Keratinocyte (primary cell): ENCODE measurements around the gene OTOP1. TPM values are rescaled to one million over a fixed set of nuclear protein-coding genes. Genes with fewer than 3 reads are reported as not detected.
A peak's percentile ranks its signal among the peaks of the same experiment; 100 is the strongest.

Experiments
- DNase-seq: peaks from one replicate; pipeline ENCODE4 v3.0.0-alpha.2; 2011; ENCODE audit warnings: low read depth, missing footprints, low spot score
- FAIRE-seq: peaks from 2 replicates; lab custom pipeline; 2011; peaks lifted over from hg19 to GRCh38; lab: Jason Lieb, UNC
- H2AFZ ChIP-seq: 2 replicates; pipeline ENCODE4 v1.6.0; 2012; ENCODE audit warnings: low read length, control low read depth, inconsistent platforms; ENCODE audit not compliant: control insufficient read depth
- H3K27ac ChIP-seq: 2 replicates; pipeline ENCODE4 v1.5.1; 2011; ENCODE audit warnings: low read length; ENCODE audit not compliant: control insufficient read depth, insufficient read depth
- H3K27me3 ChIP-seq: 3 replicates; pipeline ENCODE4 v1.6.0; 2011; ENCODE audit warnings: low read length; ENCODE audit not compliant: control insufficient read depth, insufficient read depth; ENCODE audit errors: extremely low read depth
- H3K36me3 ChIP-seq, 2 experiments: 2 replicates in 1 of 2; 3 replicates in 1 of 2; pipeline ENCODE4 v1.5.1; 2011; ENCODE audit warnings: low read length in 2 of 2, mild to moderate bottlenecking in 1 of 2; ENCODE audit not compliant: control insufficient read depth in 2 of 2, insufficient read depth in 2 of 2; ENCODE audit errors: extremely low read depth in 1 of 2
- H3K4me1 ChIP-seq: 3 replicates; pipeline ENCODE4 v1.5.1; 2011; ENCODE audit warnings: low read length; ENCODE audit not compliant: control insufficient read depth, insufficient read depth; ENCODE audit errors: extremely low read depth
- H3K4me2 ChIP-seq: 3 replicates; pipeline ENCODE4 v1.6.0; 2011; ENCODE audit warnings: low read depth, low read length; ENCODE audit not compliant: control insufficient read depth, insufficient read depth; ENCODE audit errors: extremely low read depth
- H3K4me3 ChIP-seq, 3 experiments: fragments of 200-600 bp in 1 of 3; sonication (generic) in 1 of 3; 2 replicates in 2 of 3; 3 replicates in 1 of 3; pipeline ENCODE4 v1.5.1; 2011 to 2016; ENCODE audit warnings: low read length in 3 of 3, mild to moderate bottlenecking in 3 of 3, control low read depth in 2 of 3, inconsistent platforms in 1 of 3, low read depth in 1 of 3, mixed read lengths in 1 of 3, mixed run types in 1 of 3, moderate library complexity in 1 of 3; ENCODE audit not compliant: control insufficient read depth in 2 of 3, insufficient read depth in 2 of 3; ENCODE audit errors: extremely low read depth in 1 of 3
- H3K79me2 ChIP-seq: 2 replicates; pipeline ENCODE4 v1.6.0; 2012; ENCODE audit warnings: low read length; ENCODE audit not compliant: control insufficient read depth, insufficient read depth
- H3K9ac ChIP-seq: 3 replicates; pipeline ENCODE4 v1.6.0; 2011; ENCODE audit warnings: low read length; ENCODE audit not compliant: control insufficient read depth, insufficient read depth; ENCODE audit errors: extremely low read depth
- H3K9me1 ChIP-seq: 3 replicates; pipeline ENCODE4 v1.6.0; 2011; ENCODE audit warnings: low read length; ENCODE audit not compliant: control insufficient read depth, insufficient read depth; ENCODE audit errors: extremely low read depth
- H3K9me3 ChIP-seq: 2 replicates; pipeline ENCODE4 v1.5.1; 2012; ENCODE audit warnings: low read depth, low read length; ENCODE audit not compliant: control insufficient read depth
- H4K20me1 ChIP-seq: 3 replicates; pipeline ENCODE4 v1.6.0; 2011; ENCODE audit warnings: low read length; ENCODE audit not compliant: control insufficient read depth, insufficient read depth; ENCODE audit errors: extremely low read depth
- EZH2 ChIP-seq: IDR thresholded peaks from one replicate; pipeline ENCODE4 v1.6.1; 2012; ENCODE audit warnings: inconsistent platforms, mild to moderate bottlenecking, low read length, moderate library complexity
- dilution Hi-C: fragments of 300-500 bp; cut with MboI; formaldehyde crosslinking; loops from one replicate; pipeline ENCODE4 v1.7.0; 2020; ENCODE audit warnings: low sequenced_read_pairs; ENCODE audit not compliant: extremely low pct_ligation_motif_present
- polyA plus RNA-seq, 5 experiments: library from polyadenylated mRNA; depleted of rRNA in 3 of 5; stranded (reverse) in 3 of 5; stranded (forward) in 1 of 5; unstranded in 1 of 5; fragments of >200 nt; gene quantifications; 1 replicate in 1 of 5; 2 replicates in 3 of 5; 3 replicates in 1 of 5; pipeline versions ENCODE4 v1.2.1 to v1.2.3, GENCODE V29; 2011 to 2012; ENCODE audit warnings: missing spikeins in 2 of 5, low read depth in 1 of 5, low replicate concordance in 1 of 5
- TF ChIP-seq, protein P1 (sequence below), 3 experiments: IDR thresholded peaks in 1 of 3; conservative IDR thresholded peaks in 1 of 3; optimal IDR thresholded peaks in 1 of 3; 2 replicates in 2 of 3; 3 replicates in 1 of 3; pipeline versions ENCODE3 to v1.5.1; 2011; ENCODE audit warnings: low read length in 3 of 3, mild to moderate bottlenecking in 3 of 3, moderate library complexity in 2 of 3, control low read depth in 1 of 3, inconsistent platforms in 1 of 3; ENCODE audit not compliant: insufficient read depth in 2 of 3; ENCODE audit errors: extremely low read depth in 1 of 3

Gene OTOP1
- polyA plus RNA-seq, 1 donor (not counting 4 experiments of a cell fraction or from before 2014, with no cell fraction given) = not detected

DNA sequence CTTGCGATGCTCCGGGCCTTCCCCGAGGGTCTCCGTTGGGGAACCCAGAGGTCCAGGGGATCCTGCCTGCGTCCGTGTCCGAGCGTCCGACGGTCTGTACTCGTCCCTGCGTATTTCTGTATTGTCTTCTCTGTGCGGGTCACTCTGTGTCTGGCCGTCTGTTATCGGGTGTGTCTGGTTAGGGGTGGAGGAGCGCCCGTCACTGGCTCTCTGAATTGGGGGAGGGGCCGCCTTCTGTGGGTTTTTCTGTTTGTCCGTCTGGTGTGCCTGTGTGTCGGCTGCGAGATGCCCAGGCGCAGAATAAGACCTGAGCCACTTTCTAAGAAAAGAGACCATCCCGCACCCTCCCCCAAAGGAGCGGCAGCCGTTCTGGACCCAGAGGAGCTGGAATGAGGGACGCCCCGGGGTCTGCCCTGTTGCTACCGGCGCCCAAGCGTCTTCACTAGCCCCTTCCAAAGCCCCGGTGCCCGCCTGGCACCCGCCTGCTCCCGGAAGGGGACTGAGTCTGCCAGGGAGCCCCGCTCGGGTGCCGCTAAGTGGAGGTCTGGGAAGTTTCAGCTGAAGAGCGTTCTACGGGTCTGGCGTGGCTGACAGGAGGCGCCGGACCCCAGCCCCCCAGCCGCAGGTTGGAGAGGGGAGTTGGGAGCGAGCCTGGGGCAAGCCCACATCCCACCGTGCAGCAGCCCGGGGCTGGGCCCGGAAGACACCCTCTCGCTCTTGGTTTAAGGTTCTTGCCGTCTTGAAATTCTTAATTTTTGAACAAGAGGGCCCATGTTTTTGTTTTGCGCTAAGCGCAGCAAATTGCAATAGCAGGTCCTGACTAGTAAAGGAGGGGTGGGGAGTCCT, 1.0 kb upstream of the OTOP1 start:
- no peak overlapping the region for H3K4me2 ChIP-seq
- H3K4me3 ChIP-seq = no peak overlapping the region
- H3K79me2 ChIP-seq = no peaks in the 10 kb centered on the region
- no peak overlapping the region for H2AFZ ChIP-seq
- H3K36me3 ChIP-seq = no peaks in the 10 kb centered on the region
- H3K27me3 ChIP-seq = peaks cover 52% of the 10 kb centered on the region
- H3K9me1 ChIP-seq = no peaks in the 10 kb centered on the region
- no peaks in the 10 kb centered on the region for H4K20me1 ChIP-seq
- dilution Hi-C loops = no loop called here
- no peaks in the 10 kb centered on the region for H3K9me3 ChIP-seq
- no peak overlapping the region for H3K27ac ChIP-seq
- TF ChIP-seq, protein P1, sequence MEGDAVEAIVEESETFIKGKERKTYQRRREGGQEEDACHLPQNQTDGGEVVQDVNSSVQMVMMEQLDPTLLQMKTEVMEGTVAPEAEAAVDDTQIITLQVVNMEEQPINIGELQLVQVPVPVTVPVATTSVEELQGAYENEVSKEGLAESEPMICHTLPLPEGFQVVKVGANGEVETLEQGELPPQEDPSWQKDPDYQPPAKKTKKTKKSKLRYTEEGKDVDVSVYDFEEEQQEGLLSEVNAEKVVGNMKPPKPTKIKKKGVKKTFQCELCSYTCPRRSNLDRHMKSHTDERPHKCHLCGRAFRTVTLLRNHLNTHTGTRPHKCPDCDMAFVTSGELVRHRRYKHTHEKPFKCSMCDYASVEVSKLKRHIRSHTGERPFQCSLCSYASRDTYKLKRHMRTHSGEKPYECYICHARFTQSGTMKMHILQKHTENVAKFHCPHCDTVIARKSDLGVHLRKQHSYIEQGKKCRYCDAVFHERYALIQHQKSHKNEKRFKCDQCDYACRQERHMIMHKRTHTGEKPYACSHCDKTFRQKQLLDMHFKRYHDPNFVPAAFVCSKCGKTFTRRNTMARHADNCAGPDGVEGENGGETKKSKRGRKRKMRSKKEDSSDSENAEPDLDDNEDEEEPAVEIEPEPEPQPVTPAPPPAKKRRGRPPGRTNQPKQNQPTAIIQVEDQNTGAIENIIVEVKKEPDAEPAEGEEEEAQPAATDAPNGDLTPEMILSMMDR (optimal IDR thresholded peaks at IDR 0.05 in 1 of 3, IDR thresholded peaks at IDR 0.05 in 1 of 3, conservative IDR thresholded peaks at IDR 0.05 in 1 of 3; ENCODE audit: extremely low read depth in 1 of 3, insufficient read depth in 2 of 3, low read length in 3 of 3) = no peak
- TF ChIP-seq EZH2 = peak; percentile 98
- DNase-seq (no peak), FAIRE-seq (no peak)
- H3K9ac ChIP-seq = no peak overlapping the region
- H3K4me1 ChIP-seq = no peaks in the 10 kb centered on the region

DNA sequence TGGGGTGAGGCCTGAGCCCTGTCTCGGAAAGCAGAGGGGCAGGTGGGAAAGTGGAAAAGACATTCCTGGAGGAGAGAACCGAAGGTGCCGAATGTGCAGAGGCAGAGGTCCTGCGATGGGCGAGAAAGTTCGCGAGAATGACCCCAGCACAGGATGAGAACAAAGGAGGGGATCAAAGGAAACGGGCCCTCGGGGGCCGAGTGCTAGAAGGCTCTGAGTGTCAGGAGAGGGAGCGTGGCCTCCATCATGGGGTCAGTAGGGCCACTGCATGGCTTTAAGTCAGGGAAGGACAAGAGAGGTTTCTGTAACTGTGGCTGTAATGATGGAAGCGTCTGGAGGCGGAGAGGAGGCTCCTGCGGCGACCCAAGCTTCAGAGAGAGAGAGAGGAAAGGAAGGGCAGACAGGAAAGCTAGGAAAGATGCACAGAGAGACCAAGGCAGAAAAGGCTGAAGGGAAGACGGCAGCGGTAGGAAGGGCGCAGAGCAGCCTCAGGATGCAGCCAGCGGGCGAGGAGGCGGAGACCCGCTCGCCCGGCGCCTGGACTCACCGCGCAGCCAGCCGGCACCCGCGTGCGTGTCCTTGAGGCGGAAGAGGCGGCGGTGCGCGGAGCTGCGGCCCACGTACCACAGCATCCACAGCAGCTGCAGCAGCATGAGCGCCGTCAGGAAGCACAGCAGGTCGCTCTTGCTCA, 669 bp downstream of the OTOP1 start:
- Histone ChIP-seq H3K9me1 (no peaks in the 10 kb centered on the region), H3K27ac (no peak overlapping the region), H3K4me2 (no peak overlapping the region), H3K4me3 (no peak overlapping the region), H3K9ac (no peak overlapping the region), H3K79me2 (no peaks in the 10 kb centered on the region), H3K4me1 (no peaks in the 10 kb centered on the region), H3K27me3 (peaks cover 52% of the 10 kb centered on the region), H4K20me1 (no peaks in the 10 kb centered on the region), H2AFZ (no peak overlapping the region), H3K9me3 (no peaks in the 10 kb centered on the region), H3K36me3 (no peaks in the 10 kb centered on the region)
- dilution Hi-C loops = no loop called here
- DNase-seq (no peak), FAIRE-seq (no peak)
- TF ChIP-seq, protein P1 (optimal IDR thresholded peaks at IDR 0.05 in 1 of 3, IDR thresholded peaks at IDR 0.05 in 1 of 3, conservative IDR thresholded peaks at IDR 0.05 in 1 of 3; ENCODE audit: extremely low read depth in 1 of 3, insufficient read depth in 2 of 3, low read length in 3 of 3) = no peak
- TF ChIP-seq EZH2 = peak; percentile 84
